ENCODE data around the gene SLC25A21. TPM values are rescaled to one million over a fixed set of nuclear protein-coding genes. Genes with fewer than 3 reads are reported as not detected.

SLC25A21 gene
- total and polyA plus RNA-seq, 2 experiments from 2014 or later, result 10.6 to 12.1 TPM

DNA sequence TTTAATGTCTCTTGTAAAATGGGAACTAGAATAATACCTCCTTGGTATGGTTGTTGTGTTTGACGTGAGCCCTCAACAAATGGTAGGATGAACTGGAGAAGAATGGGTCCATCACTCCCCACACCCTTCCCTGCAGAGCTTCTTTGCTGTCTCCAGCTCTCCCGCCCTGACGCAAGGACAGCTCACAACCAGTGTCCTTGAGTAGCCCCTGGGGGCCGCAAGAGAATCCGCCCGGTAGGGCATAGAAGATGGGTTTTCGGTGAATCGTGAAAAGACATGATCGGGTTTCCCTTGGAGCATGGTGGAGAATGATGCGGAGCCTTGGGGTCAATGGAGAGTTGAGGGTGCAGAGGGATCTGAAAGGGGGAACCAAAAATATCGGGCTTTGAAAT lies 516.8 kb downstream of the SLC25A21 start (continued):
- TF ChIP-seq, protein P1, sequence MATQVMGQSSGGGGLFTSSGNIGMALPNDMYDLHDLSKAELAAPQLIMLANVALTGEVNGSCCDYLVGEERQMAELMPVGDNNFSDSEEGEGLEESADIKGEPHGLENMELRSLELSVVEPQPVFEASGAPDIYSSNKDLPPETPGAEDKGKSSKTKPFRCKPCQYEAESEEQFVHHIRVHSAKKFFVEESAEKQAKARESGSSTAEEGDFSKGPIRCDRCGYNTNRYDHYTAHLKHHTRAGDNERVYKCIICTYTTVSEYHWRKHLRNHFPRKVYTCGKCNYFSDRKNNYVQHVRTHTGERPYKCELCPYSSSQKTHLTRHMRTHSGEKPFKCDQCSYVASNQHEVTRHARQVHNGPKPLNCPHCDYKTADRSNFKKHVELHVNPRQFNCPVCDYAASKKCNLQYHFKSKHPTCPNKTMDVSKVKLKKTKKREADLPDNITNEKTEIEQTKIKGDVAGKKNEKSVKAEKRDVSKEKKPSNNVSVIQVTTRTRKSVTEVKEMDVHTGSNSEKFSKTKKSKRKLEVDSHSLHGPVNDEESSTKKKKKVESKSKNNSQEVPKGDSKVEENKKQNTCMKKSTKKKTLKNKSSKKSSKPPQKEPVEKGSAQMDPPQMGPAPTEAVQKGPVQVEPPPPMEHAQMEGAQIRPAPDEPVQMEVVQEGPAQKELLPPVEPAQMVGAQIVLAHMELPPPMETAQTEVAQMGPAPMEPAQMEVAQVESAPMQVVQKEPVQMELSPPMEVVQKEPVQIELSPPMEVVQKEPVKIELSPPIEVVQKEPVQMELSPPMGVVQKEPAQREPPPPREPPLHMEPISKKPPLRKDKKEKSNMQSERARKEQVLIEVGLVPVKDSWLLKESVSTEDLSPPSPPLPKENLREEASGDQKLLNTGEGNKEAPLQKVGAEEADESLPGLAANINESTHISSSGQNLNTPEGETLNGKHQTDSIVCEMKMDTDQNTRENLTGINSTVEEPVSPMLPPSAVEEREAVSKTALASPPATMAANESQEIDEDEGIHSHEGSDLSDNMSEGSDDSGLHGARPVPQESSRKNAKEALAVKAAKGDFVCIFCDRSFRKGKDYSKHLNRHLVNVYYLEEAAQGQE (IDR thresholded peaks at IDR 0.05; ENCODE audit: unreplicated experiment), result no peak
- TF ChIP-seq, protein P2, sequence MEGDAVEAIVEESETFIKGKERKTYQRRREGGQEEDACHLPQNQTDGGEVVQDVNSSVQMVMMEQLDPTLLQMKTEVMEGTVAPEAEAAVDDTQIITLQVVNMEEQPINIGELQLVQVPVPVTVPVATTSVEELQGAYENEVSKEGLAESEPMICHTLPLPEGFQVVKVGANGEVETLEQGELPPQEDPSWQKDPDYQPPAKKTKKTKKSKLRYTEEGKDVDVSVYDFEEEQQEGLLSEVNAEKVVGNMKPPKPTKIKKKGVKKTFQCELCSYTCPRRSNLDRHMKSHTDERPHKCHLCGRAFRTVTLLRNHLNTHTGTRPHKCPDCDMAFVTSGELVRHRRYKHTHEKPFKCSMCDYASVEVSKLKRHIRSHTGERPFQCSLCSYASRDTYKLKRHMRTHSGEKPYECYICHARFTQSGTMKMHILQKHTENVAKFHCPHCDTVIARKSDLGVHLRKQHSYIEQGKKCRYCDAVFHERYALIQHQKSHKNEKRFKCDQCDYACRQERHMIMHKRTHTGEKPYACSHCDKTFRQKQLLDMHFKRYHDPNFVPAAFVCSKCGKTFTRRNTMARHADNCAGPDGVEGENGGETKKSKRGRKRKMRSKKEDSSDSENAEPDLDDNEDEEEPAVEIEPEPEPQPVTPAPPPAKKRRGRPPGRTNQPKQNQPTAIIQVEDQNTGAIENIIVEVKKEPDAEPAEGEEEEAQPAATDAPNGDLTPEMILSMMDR (conservative IDR thresholded peaks at IDR 0.05; ENCODE audit: low read depth in 2 of 2), result no peak
- no peak for TF ChIP-seq JUNB (IDR thresholded peaks at IDR 0.05; ENCODE audit: unreplicated experiment)
- TF ChIP-seq EZH2phosphoT487 (IDR thresholded peaks at IDR 0.05; ENCODE audit: unreplicated experiment), result no peak

DNA sequence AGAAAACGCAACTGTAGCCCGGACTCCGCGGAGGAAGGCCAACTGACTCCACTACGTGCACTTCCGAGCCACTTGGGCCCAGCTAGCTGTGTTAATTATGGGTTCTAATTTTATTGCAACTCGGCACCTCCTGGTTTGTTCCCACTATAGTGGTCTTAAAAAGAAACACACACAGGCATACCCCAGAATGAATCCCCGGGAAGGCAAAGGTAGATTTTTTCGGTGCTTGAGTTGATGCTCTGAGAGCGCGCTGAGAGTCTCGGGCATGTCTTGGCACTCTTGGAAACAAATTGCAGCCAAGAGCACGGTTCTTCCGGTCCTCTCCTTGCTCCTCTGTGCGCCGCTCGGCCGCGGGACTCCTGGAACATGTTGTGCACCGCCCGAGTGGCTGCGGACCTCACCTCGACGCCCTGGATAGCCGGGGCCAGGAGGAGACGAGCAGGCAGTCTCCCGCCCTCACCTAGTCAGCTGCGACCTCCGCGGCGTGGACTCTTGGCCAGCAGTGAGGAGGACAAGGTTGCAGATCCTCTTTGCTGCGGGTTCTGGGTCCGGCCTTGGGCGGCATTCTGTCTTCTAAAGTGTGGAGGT lies 517.5 kb downstream of the SLC25A21 start:
- Mint-ChIP-seq H3K4me1 (peaks cover 41% of the 10 kb centered on the region), H3K4me3 (peak overlapping the region; percentile 51; the same call in 2 of the 3 replicates), H3K9me3 (no peaks in the 10 kb centered on the region; the same call in 2 of the 3 replicates), H3K36me3 (ENCODE audit: low read depth) (no peaks in the 10 kb centered on the region; the same call in 2 of the 3 replicates), H3K27me3 (ENCODE audit: insufficient read depth, low read depth, poor library complexity) (peaks cover 100% of the 10 kb centered on the region), H3K27ac (no peak overlapping the region)
- DNase-seq (ENCODE audit: low spot score), result peak; percentile 45
- Histone ChIP-seq H3K4me3 (peak overlapping the region; percentile 56; the same call in 1 of the 2 replicates), H3K27ac (ENCODE audit: low read depth) (no peak overlapping the region), H3K4me2 (peak overlapping the region; percentile 46), H3K79me2 (replicated peaks; ENCODE audit: insufficient read depth) (no peaks in the 10 kb centered on the region), H3K4me1 (ENCODE audit: insufficient read depth) (peaks cover 42% of the 10 kb centered on the region), H2AFZ (0 out of 2 replicates have a peak overlapping the region, but pooled peaks have one; percentile 38), H3K36me3 (ENCODE audit: insufficient read depth) (no peaks in the 10 kb centered on the region), H3K9me2 (ENCODE audit: insufficient read depth) (no peaks in the 10 kb centered on the region), H3F3A (replicated peaks; ENCODE audit: low read depth) (peaks cover 23% of the 10 kb centered on the region; the same call in 1 of the 2 replicates), H4K20me1 (replicated peaks; ENCODE audit: insufficient read depth) (peaks cover 57% of the 10 kb centered on the region), H3K27me3 (ENCODE audit: insufficient read depth) (peaks cover 100% of the 10 kb centered on the region)
- peak; percentile 3; the same call in 2 of the 3 replicates for ATAC-seq
- TF ChIP-seq JUNB (IDR thresholded peaks at IDR 0.05; ENCODE audit: unreplicated experiment) (no peak), EZH2 (IDR thresholded peaks at IDR 0.05; ENCODE audit: low read depth, unreplicated experiment) (peak; percentile 85), ZNF331 (CRISPR knock-in tag; IDR thresholded peaks at IDR 0.05; ENCODE audit: low read depth) (no peak)
- TF ChIP-seq, protein P2 (conservative IDR thresholded peaks at IDR 0.05; ENCODE audit: low read depth in 2 of 2), result no peak
- TF ChIP-seq, protein P1 (IDR thresholded peaks at IDR 0.05; ENCODE audit: unreplicated experiment), result no peak

All from GM23338 (cell line).